ENCODE data around the gene AMBRA1. TPM values are rescaled to one million over a fixed set of nuclear protein-coding genes. Genes with fewer than 3 reads are reported as not detected.

AMBRA1 gene
- polyA plus RNA-seq, 1 of the 3 experiments (the other 2 are of a cell fraction) = 10.4 TPM

DNA sequence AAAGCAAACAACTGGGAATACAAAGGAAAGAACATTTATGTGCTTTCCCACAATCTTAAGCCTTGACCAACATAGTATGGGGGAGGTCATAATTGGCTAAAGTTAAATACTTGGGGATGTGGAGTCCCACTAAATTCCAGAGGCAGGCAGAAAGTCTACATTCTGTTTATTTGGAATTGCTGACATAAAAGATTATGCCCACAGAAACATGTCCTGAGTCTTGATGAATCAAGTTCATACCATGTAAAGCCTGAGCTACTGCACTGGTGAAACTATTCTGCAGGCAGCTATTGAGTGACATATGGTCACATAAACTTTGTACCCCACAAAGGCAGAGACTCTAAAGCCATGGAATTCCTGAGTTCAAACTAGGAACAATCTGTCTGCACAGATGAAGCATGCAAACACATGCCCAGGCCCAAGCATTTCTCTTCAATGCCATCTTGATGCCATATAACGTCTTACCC, 132.3 kb downstream of the AMBRA1 start (continued):
- TF ChIP-seq SIN3A (IDR thresholded peaks at IDR 0.05; ENCODE audit: borderline replicate concordance, low read depth, low read length) (no peak), MEF2A (IDR thresholded peaks at IDR 0.05; ENCODE audit: borderline replicate concordance, low read depth) (no peak), TEAD4 (IDR thresholded peaks at IDR 0.05; ENCODE audit: borderline replicate concordance, insufficient read depth) (no peak), NRF1 (IDR thresholded peaks at IDR 0.05; ENCODE audit: low read depth, low read length) (no peak), YY1 (IDR thresholded peaks at IDR 0.05; ENCODE audit: low read depth) (no peak), FOXJ3 (CRISPR knock-in tag; IDR thresholded peaks at IDR 0.05) (no peak), ELF1 (IDR thresholded peaks at IDR 0.05) (no peak), RFX5 (IDR thresholded peaks at IDR 0.05; ENCODE audit: low read length) (no peak)
- TF ChIP-seq, protein P1, sequence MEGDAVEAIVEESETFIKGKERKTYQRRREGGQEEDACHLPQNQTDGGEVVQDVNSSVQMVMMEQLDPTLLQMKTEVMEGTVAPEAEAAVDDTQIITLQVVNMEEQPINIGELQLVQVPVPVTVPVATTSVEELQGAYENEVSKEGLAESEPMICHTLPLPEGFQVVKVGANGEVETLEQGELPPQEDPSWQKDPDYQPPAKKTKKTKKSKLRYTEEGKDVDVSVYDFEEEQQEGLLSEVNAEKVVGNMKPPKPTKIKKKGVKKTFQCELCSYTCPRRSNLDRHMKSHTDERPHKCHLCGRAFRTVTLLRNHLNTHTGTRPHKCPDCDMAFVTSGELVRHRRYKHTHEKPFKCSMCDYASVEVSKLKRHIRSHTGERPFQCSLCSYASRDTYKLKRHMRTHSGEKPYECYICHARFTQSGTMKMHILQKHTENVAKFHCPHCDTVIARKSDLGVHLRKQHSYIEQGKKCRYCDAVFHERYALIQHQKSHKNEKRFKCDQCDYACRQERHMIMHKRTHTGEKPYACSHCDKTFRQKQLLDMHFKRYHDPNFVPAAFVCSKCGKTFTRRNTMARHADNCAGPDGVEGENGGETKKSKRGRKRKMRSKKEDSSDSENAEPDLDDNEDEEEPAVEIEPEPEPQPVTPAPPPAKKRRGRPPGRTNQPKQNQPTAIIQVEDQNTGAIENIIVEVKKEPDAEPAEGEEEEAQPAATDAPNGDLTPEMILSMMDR (IDR thresholded peaks at IDR 0.05) = no peak

DNA sequence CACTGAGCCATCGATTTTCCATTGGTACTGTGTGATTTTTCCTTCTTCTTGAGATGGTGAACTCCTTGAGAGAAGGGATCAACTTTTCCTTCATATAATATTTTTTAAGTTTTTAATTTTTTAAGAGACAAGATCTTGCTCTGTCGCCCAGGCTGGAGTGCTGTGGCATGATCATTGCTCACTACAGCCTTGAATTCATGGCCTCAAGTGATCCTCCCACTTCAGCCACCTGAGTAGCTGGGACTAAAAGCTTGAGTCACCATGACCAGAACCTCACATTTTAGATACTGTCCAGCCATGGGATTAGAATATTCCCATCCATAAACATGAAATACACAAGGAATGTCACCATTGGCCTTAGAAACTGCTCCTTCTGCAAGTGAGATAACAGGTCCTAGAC, 135.3 kb downstream of the AMBRA1 start:
- DNase-seq = no peak
- Histone ChIP-seq H3K4me1 (ENCODE audit: control insufficient read depth in 1 of 2, insufficient read depth in 2 of 2, low read depth in 1 of 2, low read length in 1 of 2) (peaks cover 0 to 8% of the 10 kb centered on the region in 2 experiments; a peak in 1 of 4 replicates), H3K9ac (no peak overlapping the region), H2AFZ (ENCODE audit: low read depth) (no peak overlapping the region), H3K36me3 (replicated peaks in 1 of 2; ENCODE audit: control insufficient read depth in 1 of 2, insufficient read depth in 2 of 2, low read length in 1 of 2) (peaks cover 0 to 4% of the 10 kb centered on the region in 2 experiments), H3K9me3 (no peaks in the 10 kb centered on the region), H3K9me2 (no peaks in the 10 kb centered on the region), H3K4me3 (ENCODE audit: low read depth in 2 of 2, low read length in 1 of 2) (no peak overlapping the region), H3K79me2 (ENCODE audit: insufficient read depth) (no peaks in the 10 kb centered on the region; the same call in 1 of the 2 replicates), H4K20me1 (ENCODE audit: insufficient read depth) (peaks cover 6% of the 10 kb centered on the region; the same call in 1 of the 2 replicates), H3K27ac (ENCODE audit: low read depth in 2 of 2, low read length in 1 of 2) (no peak overlapping the region), H3K4me2 (no peak overlapping the region), H3K27me3 (ENCODE audit: insufficient read depth) (no peaks in the 10 kb centered on the region), H3F3A (replicated peaks; ENCODE audit: insufficient read depth) (no peaks in the 10 kb centered on the region)
- WGBS (ENCODE audit: low lambda C conversion rate) = 93% methylated on average over 2 of the region's 2 CpGs
- ChIA-PET CTCF (interaction anchor here (1.1 kb wide), 1 partner anchor 12 kb away, joined by 4 read pairs; no protein-coding TSS in a partner anchor), POLR2A (no interaction called here)
- TF ChIP-seq, protein P2, sequence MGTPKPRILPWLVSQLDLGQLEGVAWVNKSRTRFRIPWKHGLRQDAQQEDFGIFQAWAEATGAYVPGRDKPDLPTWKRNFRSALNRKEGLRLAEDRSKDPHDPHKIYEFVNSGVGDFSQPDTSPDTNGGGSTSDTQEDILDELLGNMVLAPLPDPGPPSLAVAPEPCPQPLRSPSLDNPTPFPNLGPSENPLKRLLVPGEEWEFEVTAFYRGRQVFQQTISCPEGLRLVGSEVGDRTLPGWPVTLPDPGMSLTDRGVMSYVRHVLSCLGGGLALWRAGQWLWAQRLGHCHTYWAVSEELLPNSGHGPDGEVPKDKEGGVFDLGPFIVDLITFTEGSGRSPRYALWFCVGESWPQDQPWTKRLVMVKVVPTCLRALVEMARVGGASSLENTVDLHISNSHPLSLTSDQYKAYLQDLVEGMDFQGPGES (IDR thresholded peaks at IDR 0.05; ENCODE audit: low read depth, low read length) = no peak
- TF ChIP-seq NFIC (IDR thresholded peaks at IDR 0.05; ENCODE audit: borderline replicate concordance) (no peak), EP300 (IDR thresholded peaks at IDR 0.05; ENCODE audit: borderline replicate concordance in 1 of 2, low read depth in 1 of 2, low read length in 1 of 2) (no peak), POLR2AphosphoS5 (IDR thresholded peaks at IDR 0.05; ENCODE audit: low read depth, low read length) (no peak), EZH2phosphoT487 (IDR thresholded peaks at IDR 0.05; ENCODE audit: borderline replicate concordance, low read depth) (no peak), RAD21 (IDR thresholded peaks at IDR 0.05; ENCODE audit: low read length) (no peak), NRF1 (IDR thresholded peaks at IDR 0.05; ENCODE audit: low read depth, low read length) (no peak), GABPA (IDR thresholded peaks at IDR 0.05; ENCODE audit: low read depth) (no peak), TCF12 (IDR thresholded peaks at IDR 0.05) (no peak), FOXM1 (IDR thresholded peaks at IDR 0.05; ENCODE audit: low read depth) (no peak), SIN3A (IDR thresholded peaks at IDR 0.05; ENCODE audit: borderline replicate concordance, low read depth, low read length) (no peak), TAF1 (IDR thresholded peaks at IDR 0.05; ENCODE audit: borderline replicate concordance, low read depth, low read length) (no peak)
- TF ChIP-seq, protein P1 (IDR thresholded peaks at IDR 0.05) = no peak
- TF ChIP-seq, protein P3, sequence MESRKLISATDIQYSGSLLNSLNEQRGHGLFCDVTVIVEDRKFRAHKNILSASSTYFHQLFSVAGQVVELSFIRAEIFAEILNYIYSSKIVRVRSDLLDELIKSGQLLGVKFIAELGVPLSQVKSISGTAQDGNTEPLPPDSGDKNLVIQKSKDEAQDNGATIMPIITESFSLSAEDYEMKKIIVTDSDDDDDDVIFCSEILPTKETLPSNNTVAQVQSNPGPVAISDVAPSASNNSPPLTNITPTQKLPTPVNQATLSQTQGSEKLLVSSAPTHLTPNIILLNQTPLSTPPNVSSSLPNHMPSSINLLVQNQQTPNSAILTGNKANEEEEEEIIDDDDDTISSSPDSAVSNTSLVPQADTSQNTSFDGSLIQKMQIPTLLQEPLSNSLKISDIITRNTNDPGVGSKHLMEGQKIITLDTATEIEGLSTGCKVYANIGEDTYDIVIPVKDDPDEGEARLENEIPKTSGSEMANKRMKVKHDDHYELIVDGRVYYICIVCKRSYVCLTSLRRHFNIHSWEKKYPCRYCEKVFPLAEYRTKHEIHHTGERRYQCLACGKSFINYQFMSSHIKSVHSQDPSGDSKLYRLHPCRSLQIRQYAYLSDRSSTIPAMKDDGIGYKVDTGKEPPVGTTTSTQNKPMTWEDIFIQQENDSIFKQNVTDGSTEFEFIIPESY (IDR thresholded peaks at IDR 0.05; ENCODE audit: borderline replicate concordance, low read depth) = no peak
- TF ChIP-seq, protein P4, sequence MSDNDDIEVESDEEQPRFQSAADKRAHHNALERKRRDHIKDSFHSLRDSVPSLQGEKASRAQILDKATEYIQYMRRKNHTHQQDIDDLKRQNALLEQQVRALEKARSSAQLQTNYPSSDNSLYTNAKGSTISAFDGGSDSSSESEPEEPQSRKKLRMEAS (IDR thresholded peaks at IDR 0.05; ENCODE audit: low read depth) = no peak
